Measurements from ENCODE around the gene PVALB. TPM values are rescaled to one million over a fixed set of nuclear protein-coding genes. Genes with fewer than 3 reads are reported as not detected.

Gene PVALB
- total and polyA plus RNA-seq, 4 donors = 0.56 to 3.4 (median 1.1) TPM

- no peak for DNase-seq (ENCODE audit: low spot score)
- no peaks in the 10 kb centered on the region for H3K4me1 ChIP-seq (ENCODE audit: control insufficient read depth in 4 of 4, insufficient read depth in 4 of 4, low read length in 3 of 4)
- TF ChIP-seq NR2F2 (IDR thresholded peaks at IDR 0.05) (no peak), GABPA (IDR thresholded peaks at IDR 0.05 in 1 of 2, conservative IDR thresholded peaks at IDR 0.05 in 1 of 2) (no peak), JUND (IDR thresholded peaks at IDR 0.05) (no peak), FOXA1 (IDR thresholded peaks at IDR 0.05) (no peak), YY1 (IDR thresholded peaks at IDR 0.05) (no peak), SP1 (IDR thresholded peaks at IDR 0.05) (no peak), REST (IDR thresholded peaks at IDR 0.05) (no peak), TAF1 (conservative IDR thresholded peaks at IDR 0.05) (no peak), MAX (IDR thresholded peaks at IDR 0.05) (no peak), FOXA2 (IDR thresholded peaks at IDR 0.05) (no peak), RXRA (IDR thresholded peaks at IDR 0.05) (no peak), HNF4G (IDR thresholded peaks at IDR 0.05) (no peak), RAD21 (IDR thresholded peaks at IDR 0.05) (no peak), HNF4A (conservative IDR thresholded peaks at IDR 0.05) (no peak), ATF3 (IDR thresholded peaks at IDR 0.05) (no peak), EGR1 (IDR thresholded peaks at IDR 0.05; ENCODE audit: low read depth in 2 of 2) (no peak), ZBTB33 (IDR thresholded peaks at IDR 0.05) (no peak)
- no peaks in the 10 kb centered on the region for H3K36me3 ChIP-seq (ENCODE audit: control insufficient read depth in 4 of 4, insufficient read depth in 3 of 4, low read depth in 1 of 4, low read length in 3 of 4)
- 82% methylated on average over 7 of the region's 7 CpGs for WGBS
- no peak overlapping the region for H3K4me3 ChIP-seq (ENCODE audit: low read depth in 1 of 3, low read length in 3 of 3)
- H3K27ac ChIP-seq (ENCODE audit: low read depth in 1 of 2, low read length in 2 of 2) = no peak overlapping the region
- H3K9me3 ChIP-seq (ENCODE audit: control insufficient read depth in 4 of 4, low read length in 3 of 4) = no peaks in the 10 kb centered on the region
- no peak overlapping the region for H3K9ac ChIP-seq (ENCODE audit: low read depth in 1 of 2, low read length in 2 of 2)
- peaks cover 0 to 4% (median 0%) of the 10 kb centered on the region in 4 donors for H3K27me3 ChIP-seq (ENCODE audit: control insufficient read depth in 4 of 4, insufficient read depth in 4 of 4, low read length in 3 of 4)
These were observed 9.2 kb downstream of the PVALB start for GRCh38 chr22:36807627-36808026.

- 55% methylated on average over 6 of the region's 6 CpGs for WGBS
- no peaks in the 10 kb centered on the region for H3K36me3 ChIP-seq (ENCODE audit: control insufficient read depth in 4 of 4, insufficient read depth in 3 of 4, low read depth in 1 of 4, low read length in 3 of 4)
- no peak overlapping the region for H3K4me3 ChIP-seq (ENCODE audit: low read depth in 1 of 3, low read length in 3 of 3)
- no peak overlapping the region for H3K9ac ChIP-seq (ENCODE audit: low read depth in 1 of 2, low read length in 2 of 2)
- H3K27ac ChIP-seq (ENCODE audit: low read depth in 1 of 2, low read length in 2 of 2) = no peak overlapping the region
- H3K4me1 ChIP-seq (ENCODE audit: control insufficient read depth in 4 of 4, insufficient read depth in 4 of 4, low read length in 3 of 4) = no peaks in the 10 kb centered on the region
- H3K9me3 ChIP-seq (ENCODE audit: control insufficient read depth in 4 of 4, low read length in 3 of 4) = no peaks in the 10 kb centered on the region
- no peak for DNase-seq (ENCODE audit: low spot score)
- TF ChIP-seq FOXA1 (IDR thresholded peaks at IDR 0.05) (no peak), MAX (IDR thresholded peaks at IDR 0.05) (no peak), TAF1 (conservative IDR thresholded peaks at IDR 0.05) (no peak), GABPA (IDR thresholded peaks at IDR 0.05 in 1 of 2, conservative IDR thresholded peaks at IDR 0.05 in 1 of 2) (no peak), NR2F2 (IDR thresholded peaks at IDR 0.05) (no peak), EGR1 (IDR thresholded peaks at IDR 0.05; ENCODE audit: low read depth in 2 of 2) (no peak), CTCF (IDR thresholded peaks at IDR 0.05; ENCODE audit: low read depth, low read length, missing input control) (no peak), ZBTB33 (IDR thresholded peaks at IDR 0.05) (no peak)
- H3K27me3 ChIP-seq (ENCODE audit: control insufficient read depth in 4 of 4, insufficient read depth in 4 of 4, low read length in 3 of 4) = peaks cover 0 to 2% (median 0%) of the 10 kb centered on the region in 4 donors
These were observed 10.0 kb downstream of the PVALB start for GRCh38 chr22:36806835-36807234.

All from liver (tissue), 9 donors.